ENCODE measurements around the gene SYT7. TPM values are rescaled to one million over a fixed set of nuclear protein-coding genes. Genes with fewer than 3 reads are reported as not detected.

The SYT7 gene
- total RNA-seq, 1 experiment from 2014 or later, result 25.2 TPM

DNA sequence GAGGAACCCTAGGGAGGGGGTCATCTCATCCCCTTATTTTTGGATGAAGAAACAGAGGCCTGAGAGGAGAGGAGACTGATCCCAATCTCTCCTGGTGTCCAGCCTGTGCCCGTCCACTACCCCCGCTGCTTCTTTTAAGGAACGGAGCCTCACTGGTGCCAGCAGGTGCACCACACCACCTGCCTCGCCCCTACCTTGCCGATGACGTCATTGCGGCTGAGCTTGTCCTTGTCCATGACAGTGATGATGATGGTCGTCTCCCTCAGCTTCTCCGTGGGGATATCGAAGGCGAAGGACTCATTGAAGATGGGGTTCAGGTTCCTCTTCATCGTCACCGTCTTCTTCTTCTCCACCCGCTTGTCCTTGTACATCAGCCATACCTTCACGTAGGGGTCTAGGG lies 58.0 kb downstream of the SYT7 start:
- no peak overlapping the region for H3K4me3 Mint-ChIP-seq (ENCODE audit: unreplicated experiment)
- no peaks in the 10 kb centered on the region for H3K4me1 Mint-ChIP-seq (ENCODE audit: insufficient read depth, unreplicated experiment)
- no peak for DNase-seq (ENCODE audit: unreplicated experiment)
- ChIA-PET CTCF (interaction anchor here (0.6 to 3.1 kb wide), 6 partner anchors 8 to 1643 kb away, joined by 3 to 15 read pairs (median 6); no protein-coding TSS in a partner anchor), POLR2A (no interaction called here)
- BruUV-seq (replicated peaks), result no TSS peak
- H3K27me3 Mint-ChIP-seq (ENCODE audit: insufficient read depth, unreplicated experiment), result no peaks in the 10 kb centered on the region
- TF ChIP-seq, protein P1, sequence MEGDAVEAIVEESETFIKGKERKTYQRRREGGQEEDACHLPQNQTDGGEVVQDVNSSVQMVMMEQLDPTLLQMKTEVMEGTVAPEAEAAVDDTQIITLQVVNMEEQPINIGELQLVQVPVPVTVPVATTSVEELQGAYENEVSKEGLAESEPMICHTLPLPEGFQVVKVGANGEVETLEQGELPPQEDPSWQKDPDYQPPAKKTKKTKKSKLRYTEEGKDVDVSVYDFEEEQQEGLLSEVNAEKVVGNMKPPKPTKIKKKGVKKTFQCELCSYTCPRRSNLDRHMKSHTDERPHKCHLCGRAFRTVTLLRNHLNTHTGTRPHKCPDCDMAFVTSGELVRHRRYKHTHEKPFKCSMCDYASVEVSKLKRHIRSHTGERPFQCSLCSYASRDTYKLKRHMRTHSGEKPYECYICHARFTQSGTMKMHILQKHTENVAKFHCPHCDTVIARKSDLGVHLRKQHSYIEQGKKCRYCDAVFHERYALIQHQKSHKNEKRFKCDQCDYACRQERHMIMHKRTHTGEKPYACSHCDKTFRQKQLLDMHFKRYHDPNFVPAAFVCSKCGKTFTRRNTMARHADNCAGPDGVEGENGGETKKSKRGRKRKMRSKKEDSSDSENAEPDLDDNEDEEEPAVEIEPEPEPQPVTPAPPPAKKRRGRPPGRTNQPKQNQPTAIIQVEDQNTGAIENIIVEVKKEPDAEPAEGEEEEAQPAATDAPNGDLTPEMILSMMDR (IDR thresholded peaks at IDR 0.05; ENCODE audit: unreplicated experiment), result no peak
- no peak overlapping the region for H3K27ac Mint-ChIP-seq (ENCODE audit: low read depth, unreplicated experiment)
- H3K9me3 Mint-ChIP-seq (ENCODE audit: unreplicated experiment), result no peaks in the 10 kb centered on the region
- intact Hi-C loops (cut with micrococcal nuclease), result no loop called here
- H3K36me3 Mint-ChIP-seq (ENCODE audit: insufficient read depth, unreplicated experiment), result no peaks in the 10 kb centered on the region

DNA sequence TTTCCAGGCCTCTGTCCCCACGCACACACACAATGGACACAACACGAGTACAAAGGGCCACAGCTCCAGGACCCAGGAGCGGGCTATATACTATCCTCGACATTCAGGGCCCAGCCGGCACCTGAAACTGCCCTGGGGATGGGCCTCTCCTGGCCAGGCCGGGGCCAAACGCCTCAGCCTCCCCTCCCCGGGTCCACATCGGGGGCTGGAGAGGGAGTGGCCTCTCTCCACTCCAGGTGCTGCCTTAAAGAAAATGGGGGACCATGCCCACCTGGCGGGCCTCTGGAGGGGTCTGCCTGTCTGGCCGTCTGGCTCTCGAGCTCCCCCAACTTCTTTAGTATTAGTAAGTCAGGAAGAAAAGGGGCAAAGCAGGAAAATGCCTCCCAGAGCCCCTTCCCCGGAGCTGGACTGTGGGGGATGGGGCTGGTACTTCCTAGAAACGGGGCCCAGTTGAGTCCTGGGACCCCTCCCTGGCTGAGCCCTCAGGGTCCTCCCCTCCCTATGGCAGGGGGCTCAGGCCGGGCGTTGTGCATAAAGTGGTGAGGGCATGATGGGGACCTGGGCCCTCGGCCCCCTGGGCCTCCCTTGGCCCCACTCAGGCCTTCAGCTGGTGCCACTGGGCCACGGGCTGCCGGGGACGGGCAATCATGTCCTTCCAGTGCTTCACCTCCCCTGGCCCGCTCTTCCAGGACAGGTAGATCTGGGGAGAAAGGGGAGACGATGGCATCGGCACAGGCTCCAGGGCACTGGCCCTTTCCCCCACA lies 62.7 kb downstream of the SYT7 start:
- H3K27ac Mint-ChIP-seq (ENCODE audit: low read depth, unreplicated experiment), result no peak overlapping the region
- TF ChIP-seq, protein P1 (IDR thresholded peaks at IDR 0.05; ENCODE audit: unreplicated experiment), result no peak
- CTCF ChIA-PET, result interaction anchor here (0.6 to 4.3 kb wide), 29 partner anchors 10 to 603 kb away, joined by 3 to 80 read pairs (median 11); partner anchors contain the start of gene LRRC10B
- H3K4me3 Mint-ChIP-seq (ENCODE audit: unreplicated experiment), result no peak overlapping the region
- no peaks in the 10 kb centered on the region for H3K27me3 Mint-ChIP-seq (ENCODE audit: insufficient read depth, unreplicated experiment)
- intact Hi-C loops (cut with micrococcal nuclease), result no loop called here
- H3K9me3 Mint-ChIP-seq (ENCODE audit: unreplicated experiment), result no peaks in the 10 kb centered on the region
- POLR2A ChIA-PET, result no interaction called here
- no TSS peak for BruUV-seq (replicated peaks)
- H3K4me1 Mint-ChIP-seq (ENCODE audit: insufficient read depth, unreplicated experiment), result no peaks in the 10 kb centered on the region
- no peak for DNase-seq (ENCODE audit: unreplicated experiment)
- H3K36me3 Mint-ChIP-seq (ENCODE audit: insufficient read depth, unreplicated experiment), result no peaks in the 10 kb centered on the region

DNA sequence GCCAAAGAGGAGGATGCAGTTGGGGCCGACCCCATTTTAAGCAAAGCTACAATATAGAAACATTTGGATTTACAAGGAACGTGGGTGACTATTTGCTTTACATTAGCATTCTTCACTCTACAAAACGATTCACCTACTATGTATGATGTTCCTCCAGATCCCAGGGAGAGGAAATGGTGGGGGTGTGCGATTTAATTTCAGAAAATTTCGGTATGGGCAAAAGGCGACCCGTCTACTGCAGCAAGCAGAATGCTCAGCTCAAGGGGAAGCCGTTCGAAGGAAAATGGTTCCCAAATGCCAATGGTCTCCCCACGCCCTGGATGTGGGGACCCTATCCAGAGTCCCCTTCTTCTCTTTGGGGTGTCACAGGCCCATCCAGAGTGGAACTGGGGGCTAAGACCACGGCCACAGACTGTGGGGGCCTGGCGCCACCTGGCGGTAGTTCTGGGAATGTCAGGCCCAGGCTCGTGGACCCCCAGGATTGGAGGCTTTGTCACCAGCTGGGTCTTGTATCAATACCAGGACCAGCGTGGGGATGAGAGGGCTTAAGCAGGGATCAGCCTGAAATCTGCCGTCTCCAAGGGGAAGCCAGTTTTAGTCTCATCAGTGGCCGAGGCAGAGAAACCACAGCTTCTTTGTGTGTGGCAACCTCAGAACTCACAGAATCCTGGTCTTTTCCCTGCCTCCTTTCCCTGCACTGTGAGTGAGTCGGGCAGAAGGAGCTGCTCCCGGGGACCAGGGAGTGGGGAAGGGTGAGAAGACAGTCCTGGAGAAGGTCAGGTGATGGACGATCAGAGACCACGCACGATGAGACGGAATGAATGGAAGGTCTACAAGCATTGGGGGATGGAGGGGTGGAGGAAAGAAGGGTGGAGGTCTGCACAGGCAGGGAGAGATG lies 64.0 kb downstream of the SYT7 start:
- Mint-ChIP-seq H3K9me3 (ENCODE audit: unreplicated experiment) (no peaks in the 10 kb centered on the region), H3K27me3 (ENCODE audit: insufficient read depth, unreplicated experiment) (no peaks in the 10 kb centered on the region), H3K4me1 (ENCODE audit: insufficient read depth, unreplicated experiment) (no peaks in the 10 kb centered on the region), H3K36me3 (ENCODE audit: insufficient read depth, unreplicated experiment) (no peaks in the 10 kb centered on the region), H3K27ac (ENCODE audit: low read depth, unreplicated experiment) (no peak overlapping the region), H3K4me3 (ENCODE audit: unreplicated experiment) (no peak overlapping the region)
- peak; percentile 30 for DNase-seq (ENCODE audit: unreplicated experiment)
- ChIA-PET CTCF (interaction anchor here (0.5 to 4.3 kb wide), 57 partner anchors 9 to 1564 kb away, joined by 3 to 80 read pairs (median 5); partner anchors contain the start of gene LRRC10B), POLR2A (interaction anchor here (0.6 to 0.8 kb wide), 2 partner anchors 40 to 182 kb away, joined by 3 to 4 read pairs; no protein-coding TSS in a partner anchor)
- intact Hi-C loops (cut with micrococcal nuclease), result loop anchor here (1.0 kb wide), 2 partner anchors 40 to 71 kb away; no protein-coding TSS in a partner anchor
- no TSS peak for BruUV-seq (replicated peaks)
- TF ChIP-seq, protein P1 (IDR thresholded peaks at IDR 0.05; ENCODE audit: unreplicated experiment), result peak; percentile 99

DNA sequence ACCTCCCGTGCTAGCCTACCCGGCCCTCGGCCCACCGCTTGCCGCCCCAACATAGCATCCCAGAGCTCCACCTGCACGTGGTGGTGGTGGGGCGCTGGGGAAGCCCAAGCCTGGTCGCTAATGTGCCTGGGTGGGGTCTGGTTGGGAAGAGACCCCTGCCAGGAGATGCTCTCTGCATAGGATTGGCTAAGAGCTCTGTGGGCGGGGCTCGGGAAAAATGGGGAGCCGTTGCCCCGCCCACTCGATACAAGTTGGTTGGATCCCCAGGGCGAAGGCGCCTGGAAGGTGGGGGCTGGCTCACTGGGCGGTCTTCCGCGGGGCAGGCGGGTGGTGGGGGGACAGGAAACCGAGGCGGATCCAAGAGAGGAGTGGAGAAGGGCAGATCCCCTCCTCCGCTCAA lies 64.7 kb downstream of the SYT7 start:
- H3K4me3 Mint-ChIP-seq (ENCODE audit: unreplicated experiment), result no peak overlapping the region
- BruUV-seq (replicated peaks), result no TSS peak
- no peak for DNase-seq (ENCODE audit: unreplicated experiment)
- no peak overlapping the region for H3K27ac Mint-ChIP-seq (ENCODE audit: low read depth, unreplicated experiment)
- H3K36me3 Mint-ChIP-seq (ENCODE audit: insufficient read depth, unreplicated experiment), result no peaks in the 10 kb centered on the region
- H3K4me1 Mint-ChIP-seq (ENCODE audit: insufficient read depth, unreplicated experiment), result no peaks in the 10 kb centered on the region
- intact Hi-C loops (cut with micrococcal nuclease), result no loop called here
- ChIA-PET CTCF (interaction anchor here (0.6 to 4.3 kb wide), 46 partner anchors 8 to 1565 kb away, joined by 3 to 80 read pairs (median 5); partner anchors contain the start of gene LRRC10B), POLR2A (interaction anchor here (0.8 kb wide), 1 partner anchor 39 kb away, joined by 3 read pairs; no protein-coding TSS in a partner anchor)
- TF ChIP-seq, protein P1 (IDR thresholded peaks at IDR 0.05; ENCODE audit: unreplicated experiment), result no peak
- no peaks in the 10 kb centered on the region for H3K9me3 Mint-ChIP-seq (ENCODE audit: unreplicated experiment)
- no peaks in the 10 kb centered on the region for H3K27me3 Mint-ChIP-seq (ENCODE audit: insufficient read depth, unreplicated experiment)

All from MCF 10A (cell line).